Jurkat, Clone E6-1 (cell line): ENCODE measurements around the gene DCPS.
"Not testable (repeated sequence)": the region's sequence is repeated elsewhere in the genome, so short reads cannot be mapped to it uniquely, and the experiment has no call there.

ENCODE experiments used
- DNase-seq: peaks from one replicate; pipeline ENCODE4 v3.0.0-alpha.2; 2011; ENCODE audit warnings: low read depth, low spot score
- H3K4me3 ChIP-seq: 2 replicates; pipeline ENCODE4 v1.5.1; 2011; ENCODE audit warnings: mild to moderate bottlenecking, low read length, control low read depth, moderate library complexity

The DCPS gene

DNA sequence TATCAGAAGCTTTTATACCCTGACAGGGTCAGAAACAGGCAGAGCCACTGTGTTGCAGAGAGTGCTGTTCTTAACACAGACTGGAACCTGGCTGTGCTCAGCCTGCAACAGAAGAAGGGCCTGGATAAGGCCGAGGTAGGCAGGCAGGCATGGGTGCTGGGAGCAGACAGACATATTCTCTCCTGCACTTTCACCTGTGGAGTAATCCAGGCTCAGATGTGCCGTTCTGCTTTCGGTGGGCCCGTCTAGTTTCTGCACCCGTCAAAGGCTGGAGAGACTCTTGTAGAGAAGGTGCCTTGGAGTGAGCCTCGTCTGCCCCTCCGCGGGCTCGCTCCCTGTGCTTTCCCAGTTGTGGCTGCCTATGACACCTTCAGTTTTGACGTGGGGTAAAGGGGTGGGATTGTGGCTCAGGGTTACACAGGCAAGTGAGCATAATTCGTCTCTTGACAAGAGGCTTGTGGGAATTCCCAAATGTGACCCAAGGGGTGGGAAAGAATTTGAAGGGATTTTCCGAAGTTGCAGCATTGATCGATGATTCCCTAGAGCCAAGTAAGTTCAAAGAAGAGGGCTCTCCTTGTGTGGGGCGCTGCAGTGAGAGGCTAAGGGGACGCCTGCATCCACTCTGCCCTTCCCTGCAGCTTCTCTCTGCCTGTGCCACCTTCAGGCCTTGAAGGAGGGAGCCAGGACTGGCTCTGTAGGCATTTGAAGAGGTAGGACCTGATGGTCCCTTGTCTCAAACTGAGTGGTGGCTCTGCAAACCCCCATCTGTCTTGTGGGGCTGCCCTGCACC, 35.4 kb downstream of the DCPS start:
- no peak for DNase-seq
- no peak overlapping the region for H3K4me3 ChIP-seq

DNA sequence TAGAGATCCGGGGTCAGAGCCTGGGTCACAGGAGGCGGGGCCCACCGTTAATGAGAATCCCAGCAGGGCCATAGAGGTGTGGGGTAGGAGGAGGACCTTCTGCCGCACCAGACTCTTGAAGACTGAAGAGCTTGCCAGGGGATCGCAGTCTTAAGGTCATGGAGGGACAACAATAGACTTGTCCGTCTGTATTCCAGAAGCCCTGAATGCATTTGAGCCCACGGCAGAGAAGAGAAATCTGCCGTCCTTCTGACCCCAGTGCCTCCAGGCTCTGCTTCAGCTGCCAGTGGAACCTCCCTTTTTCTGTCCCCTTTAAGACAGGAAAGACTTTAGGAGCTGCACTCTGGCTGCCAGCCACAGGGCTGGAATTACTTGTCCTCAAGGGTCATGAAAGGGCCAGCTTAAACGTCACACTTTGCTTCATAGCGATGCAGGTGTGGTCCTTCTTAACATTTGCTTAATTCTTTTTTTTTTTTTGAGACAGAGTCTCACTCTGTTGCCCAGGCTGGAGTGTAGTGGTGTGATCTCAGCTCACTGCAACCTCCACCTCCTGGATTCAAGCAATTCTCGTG, 36.1 kb downstream of the DCPS start:
- DNase-seq, result no peak
- no peak overlapping the region for H3K4me3 ChIP-seq

DNA sequence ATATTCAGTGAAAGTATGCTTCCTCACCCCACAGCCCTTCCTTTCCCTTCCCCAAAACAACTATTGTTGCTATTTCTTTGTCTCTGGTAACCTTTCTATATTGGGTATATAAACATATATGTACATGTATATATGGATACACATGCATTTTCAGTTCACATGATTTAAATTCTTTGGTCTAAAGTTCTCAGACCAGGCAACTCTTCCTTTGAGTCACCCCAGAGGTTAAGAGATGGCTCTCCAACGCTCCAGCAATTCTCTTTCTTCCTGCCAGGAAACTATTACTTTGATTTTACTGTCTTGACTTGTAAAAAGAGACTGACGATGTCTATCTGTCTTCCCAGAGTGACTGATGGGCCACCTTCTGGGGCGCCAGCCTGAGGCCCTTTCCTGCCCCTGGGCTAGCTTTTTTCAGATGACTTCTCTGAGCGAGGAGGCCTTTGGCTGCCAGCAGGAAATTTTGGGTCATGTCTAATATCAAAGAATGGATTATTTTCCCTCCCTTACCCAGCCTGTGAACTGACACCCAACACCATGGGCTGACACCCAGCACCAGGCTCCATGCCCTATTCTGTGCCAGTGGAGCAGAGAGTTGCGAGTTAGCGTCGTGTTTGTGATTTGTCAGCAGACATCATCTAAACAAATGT, 37.2 kb downstream of the DCPS start:
- DNase-seq, result no peak
- H3K4me3 ChIP-seq, result no peak overlapping the region

DNA sequence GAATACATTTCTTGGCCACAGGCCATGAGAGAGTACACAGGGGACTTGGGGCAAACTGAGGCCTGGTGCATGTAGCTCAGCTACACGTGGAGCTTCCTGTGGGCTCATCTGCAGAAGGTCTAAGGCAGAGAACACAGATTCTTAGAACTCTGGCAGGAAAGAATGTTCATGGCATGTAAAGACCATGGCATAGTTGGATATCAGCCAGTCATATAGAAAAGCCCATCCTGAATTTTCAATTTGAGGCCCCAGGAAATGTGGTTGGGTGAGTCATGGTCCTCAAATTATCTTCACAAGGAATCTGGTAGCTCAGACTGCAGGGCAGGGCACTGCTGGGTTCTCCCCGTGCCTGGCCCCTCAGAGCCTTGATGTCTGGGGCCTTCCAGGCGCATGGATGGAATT, 37.9 kb downstream of the DCPS start:
- DNase-seq, result no peak
- H3K4me3 ChIP-seq, result no peak overlapping the region

DNA sequence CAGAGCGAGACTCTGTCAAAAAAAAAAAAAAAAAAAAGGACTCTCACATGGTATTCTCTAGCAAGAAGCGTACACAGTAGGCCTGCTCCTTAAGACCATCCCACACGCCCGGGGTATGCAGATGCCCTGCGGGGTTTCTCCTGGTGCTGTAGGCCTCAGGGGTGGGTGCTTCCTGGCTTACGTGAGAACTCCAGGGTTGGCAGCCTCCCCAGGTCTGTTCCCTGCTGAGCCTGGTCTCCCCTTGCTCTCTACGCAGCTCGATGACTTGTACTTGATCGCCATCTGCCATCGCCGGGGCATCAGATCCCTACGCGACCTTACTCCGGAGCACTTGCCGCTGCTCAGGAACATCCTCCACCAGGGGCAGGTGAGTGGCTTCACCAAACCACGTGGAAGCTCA, 39.2 kb downstream of the DCPS start:
- DNase-seq, result no peak
- H3K4me3 ChIP-seq, result no peak overlapping the region

DNA sequence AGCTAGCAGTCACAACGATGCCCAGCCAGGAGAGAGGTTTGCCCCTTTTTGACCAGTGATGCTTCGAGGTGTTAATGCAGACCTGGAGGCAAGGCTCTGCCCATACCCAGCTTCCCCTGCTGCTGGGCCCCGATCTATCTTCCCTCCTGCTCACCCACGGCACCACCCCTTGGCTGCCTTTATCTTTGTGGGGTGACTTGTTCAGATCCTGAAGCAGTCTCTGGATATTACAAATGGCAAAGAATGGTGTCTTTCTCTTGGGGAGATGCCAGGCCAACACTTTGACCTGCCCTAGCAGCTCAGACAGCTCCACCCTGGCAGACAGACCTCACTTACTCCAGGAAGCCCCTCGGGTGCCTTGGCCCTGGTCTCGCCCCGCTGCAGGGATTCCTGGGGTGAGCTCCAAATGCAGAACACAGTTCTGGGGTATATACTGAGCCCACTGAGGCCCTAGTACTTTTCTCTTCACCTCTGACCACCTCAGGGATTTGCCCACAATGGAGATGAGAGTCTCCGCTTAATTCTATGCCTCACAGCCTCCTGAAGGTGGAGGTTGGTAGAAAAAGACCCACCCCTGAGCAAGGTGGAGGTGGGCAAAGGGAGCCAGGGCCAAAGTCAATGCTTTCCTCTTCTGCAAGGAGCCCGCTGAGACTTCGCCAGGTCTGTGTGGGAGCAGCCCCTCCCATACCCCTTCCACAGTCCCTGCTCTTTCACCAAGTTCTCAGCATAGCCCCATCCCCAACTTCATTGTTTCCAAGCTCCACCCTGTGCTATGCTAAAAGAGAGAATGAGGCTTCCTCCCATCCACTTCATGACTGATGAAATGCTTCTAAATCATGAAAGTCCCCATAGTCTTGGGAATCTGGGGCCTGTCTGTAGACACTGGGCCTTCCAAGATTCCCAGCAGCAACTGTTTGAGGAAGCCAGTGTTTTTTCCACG, 40.6 kb downstream of the DCPS start:
- no peak for DNase-seq
- no peak overlapping the region for H3K4me3 ChIP-seq

DNA sequence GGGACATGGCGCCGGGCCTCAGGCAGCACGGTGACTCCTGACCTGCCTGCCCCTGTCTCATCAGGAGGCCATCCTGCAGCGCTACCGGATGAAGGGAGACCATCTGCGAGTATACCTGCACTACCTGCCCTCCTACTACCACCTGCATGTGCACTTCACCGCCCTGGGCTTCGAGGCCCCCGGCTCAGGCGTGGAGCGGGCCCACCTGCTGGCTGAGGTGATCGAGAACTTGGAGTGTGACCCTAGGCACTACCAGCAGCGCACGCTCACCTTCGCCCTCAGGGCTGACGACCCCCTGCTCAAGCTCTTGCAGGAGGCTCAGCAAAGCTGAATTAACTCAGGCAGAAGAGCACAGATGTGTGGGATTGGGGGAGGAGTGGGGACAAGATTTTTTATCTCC, 41.4 kb downstream of the DCPS start:
- H3K4me3 ChIP-seq, result no peak overlapping the region
- DNase-seq, result no peak

DNA sequence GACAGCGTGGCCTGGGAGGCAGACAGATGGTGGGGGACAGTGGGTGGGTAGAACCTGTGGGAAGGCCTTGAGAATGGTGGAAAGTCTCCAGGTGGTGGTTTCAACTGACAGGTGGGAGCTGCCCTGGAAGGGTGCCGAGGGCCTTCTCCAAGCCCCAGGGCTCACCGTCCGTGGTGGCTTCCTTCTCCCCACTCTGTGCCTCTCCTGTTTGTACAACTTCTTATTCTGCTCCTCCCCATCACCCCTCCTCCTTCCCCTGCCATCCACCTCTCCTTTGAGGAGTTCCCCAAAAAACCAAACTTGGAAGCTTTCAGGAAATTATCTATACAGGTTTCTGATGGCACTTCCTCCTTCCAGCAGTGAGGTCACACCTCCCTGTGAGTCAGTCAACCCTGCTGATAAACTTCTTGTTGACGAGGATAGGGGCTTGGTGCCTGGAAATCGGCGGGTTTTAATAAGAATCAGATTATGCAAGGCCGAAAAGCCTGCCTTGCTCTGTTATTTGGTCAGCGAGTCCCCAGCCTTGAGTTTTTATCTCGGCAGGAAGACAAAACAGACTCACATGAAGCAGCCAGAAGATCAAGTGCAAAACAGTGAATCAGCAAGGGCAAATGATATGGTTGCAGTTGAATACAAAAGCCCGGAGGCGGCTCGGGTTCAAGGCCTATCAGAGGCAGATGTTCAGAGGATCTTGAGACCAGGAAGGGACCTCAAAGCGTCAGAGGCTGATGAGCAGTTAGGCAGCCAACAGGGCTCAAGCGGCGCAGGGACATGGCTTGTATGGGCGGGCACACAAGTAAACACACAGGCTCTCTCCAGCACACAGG, 42.1 kb downstream of the DCPS start:
- no peak for DNase-seq
- H3K4me3 ChIP-seq, result no peak overlapping the region

DNA sequence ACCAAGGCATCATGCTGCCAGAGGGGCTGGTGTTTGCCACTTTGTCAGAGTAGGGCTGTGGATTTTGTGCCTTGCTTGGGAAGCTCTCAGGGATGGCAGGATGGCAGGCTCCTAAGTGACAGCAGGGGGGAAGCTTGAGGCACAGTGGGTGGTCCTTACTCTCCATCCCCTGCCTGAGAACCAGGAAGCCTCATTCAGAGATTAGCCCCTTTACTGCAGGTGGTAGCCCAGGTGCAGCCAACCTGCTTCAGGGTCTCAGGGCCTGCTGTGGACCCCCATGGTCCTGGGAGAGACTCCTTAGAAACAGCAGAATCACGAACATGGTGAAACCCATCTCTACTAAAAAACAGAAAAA, 42.7 kb downstream of the DCPS start:
- no peak for DNase-seq
- no peak overlapping the region for H3K4me3 ChIP-seq

DNA sequence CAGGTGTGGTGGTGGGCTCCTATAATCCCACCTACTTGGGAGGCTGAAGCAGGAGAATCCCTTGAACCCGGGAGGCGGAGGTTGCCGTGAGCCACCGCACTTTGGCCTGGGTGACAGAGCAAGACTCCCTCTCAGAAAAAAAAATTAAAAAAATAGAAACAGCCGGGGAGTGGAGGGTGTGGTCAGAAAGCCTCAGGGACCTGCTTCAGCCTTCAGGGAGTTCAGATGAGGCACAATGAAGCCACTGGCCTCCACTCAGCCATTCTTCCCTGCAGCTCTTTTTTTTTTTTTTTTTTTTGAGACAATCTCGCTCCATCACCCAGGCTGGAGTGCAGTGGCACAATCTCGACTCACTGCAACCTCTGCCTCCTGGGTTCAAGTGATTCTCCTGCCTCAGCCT, 43.1 kb downstream of the DCPS start:
- not testable (repeated sequence) for DNase-seq, H3K4me3 ChIP-seq

DNA sequence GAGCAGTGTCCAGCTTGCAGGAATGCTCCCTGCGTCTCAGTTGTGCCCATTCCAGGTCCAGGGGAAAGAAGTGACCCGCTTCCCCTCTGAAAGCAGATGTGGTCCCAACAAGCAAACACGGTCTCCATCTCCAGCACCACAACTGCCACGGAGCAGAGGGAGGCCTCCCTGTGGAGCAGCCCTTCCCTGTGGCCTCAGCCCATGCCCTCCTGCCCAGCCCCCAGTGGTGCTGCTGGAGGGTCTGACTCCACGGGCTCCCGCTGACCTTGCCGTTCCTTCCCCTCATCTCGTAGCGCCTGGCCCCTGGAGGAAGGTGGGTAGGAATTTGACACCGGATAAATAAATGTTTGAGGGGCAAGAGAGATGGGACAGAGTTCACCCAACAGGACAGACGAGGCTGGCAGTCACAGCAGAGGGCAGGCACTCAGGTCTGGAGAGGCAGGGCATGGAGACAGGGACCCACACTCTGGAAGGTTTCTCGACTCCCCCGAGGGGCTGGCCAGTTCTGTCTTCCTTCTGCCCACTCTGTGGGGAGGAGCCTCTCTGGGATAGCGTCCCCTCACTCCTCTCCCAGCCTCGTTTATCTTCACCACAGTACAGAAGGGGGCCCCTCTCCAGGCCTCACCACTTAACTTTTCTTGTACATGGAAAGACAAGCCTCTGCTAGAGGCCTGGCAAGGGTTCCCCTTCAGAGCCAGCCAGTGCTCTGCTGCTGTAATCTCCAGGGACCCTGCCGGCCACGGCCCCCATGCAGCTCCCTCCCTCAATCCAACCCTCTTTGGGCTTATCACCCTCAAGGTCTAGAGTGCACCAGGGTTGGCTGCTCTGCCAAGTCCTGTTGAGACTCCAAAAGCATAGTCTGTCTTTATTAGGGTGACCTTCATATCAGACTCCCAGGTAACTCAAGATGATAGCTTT, 44.1 kb downstream of the DCPS start:
- no peak overlapping the region for H3K4me3 ChIP-seq
- DNase-seq, result no peak

DNA sequence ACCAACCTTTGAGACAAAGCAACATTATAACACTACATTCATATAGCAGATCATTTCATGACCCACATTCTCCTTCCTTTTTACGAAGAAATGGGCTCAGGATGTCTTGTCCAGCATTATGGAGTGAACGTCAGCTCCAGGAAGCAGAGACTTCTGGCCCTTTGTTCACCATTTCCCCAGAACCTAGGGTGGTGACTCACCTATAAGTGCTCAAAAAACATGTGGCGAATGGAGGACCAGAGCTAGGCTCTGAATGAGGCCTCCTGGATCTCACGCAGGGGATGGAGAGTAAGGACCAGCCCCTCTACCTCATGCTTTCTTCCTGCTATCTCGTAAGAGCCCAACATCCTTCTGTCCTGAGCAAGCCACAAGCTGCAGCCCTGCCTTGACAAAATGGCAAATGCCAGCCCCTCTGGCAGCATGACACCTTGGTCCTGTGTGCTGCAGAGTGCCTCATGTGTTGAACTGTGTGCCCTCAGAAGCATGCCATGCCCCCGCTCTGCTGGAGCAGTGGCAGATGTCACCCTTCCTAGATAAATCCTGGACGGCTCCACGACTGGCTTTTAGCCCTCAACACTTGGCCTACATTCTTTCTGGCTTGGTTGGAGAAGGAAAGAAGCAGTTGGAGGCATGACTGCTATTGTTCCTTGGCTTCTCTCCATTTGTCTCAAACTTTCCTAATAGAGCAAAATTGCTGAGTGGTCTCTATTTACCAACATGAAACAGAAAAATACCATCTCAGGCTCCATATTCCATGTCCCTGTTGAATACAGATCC, 45.1 kb downstream of the DCPS start:
- no peak for DNase-seq
- H3K4me3 ChIP-seq, result no peak overlapping the region

DNA sequence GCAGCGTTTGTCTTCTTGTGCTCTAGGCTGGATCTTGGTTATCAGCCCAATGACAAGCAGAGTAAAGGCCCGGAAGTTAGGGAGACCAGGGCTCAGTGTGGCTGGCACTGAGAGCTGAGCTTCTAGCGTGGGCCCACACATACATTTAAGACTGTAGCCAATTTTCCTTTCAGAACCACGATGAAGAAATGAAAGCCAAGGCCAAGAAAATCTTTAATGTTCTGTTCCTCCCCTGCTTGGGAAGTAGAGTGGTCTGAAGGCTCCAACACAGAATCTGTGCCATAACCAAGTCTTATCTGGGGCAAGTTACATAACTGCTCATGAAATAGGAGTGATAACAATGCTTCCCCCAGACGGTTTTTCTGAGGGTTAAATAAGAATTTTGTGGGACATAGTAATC, 47.0 kb downstream of the DCPS start:
- no peak overlapping the region for H3K4me3 ChIP-seq
- DNase-seq, result no peak

DNA sequence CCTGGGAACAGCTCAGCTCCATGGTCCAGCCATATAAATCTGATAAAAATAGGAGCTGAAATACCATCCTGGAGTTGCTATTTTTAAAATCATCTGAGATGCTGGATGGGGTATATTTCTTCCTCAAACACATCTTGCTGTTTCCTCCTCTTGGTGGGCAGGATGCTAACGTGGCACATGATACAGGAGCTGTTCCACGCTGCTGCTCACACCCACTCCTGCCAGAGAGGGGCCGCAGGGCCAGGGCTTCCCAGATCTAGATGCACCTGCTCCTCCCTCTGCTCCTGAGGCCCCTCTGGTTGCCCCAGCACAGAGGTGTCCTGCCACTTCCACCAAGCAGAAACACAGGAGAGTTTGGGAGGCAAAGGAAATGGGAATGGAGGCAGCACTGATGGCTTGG, 48.3 kb downstream of the DCPS start:
- H3K4me3 ChIP-seq, result no peak overlapping the region
- no peak for DNase-seq

DNA sequence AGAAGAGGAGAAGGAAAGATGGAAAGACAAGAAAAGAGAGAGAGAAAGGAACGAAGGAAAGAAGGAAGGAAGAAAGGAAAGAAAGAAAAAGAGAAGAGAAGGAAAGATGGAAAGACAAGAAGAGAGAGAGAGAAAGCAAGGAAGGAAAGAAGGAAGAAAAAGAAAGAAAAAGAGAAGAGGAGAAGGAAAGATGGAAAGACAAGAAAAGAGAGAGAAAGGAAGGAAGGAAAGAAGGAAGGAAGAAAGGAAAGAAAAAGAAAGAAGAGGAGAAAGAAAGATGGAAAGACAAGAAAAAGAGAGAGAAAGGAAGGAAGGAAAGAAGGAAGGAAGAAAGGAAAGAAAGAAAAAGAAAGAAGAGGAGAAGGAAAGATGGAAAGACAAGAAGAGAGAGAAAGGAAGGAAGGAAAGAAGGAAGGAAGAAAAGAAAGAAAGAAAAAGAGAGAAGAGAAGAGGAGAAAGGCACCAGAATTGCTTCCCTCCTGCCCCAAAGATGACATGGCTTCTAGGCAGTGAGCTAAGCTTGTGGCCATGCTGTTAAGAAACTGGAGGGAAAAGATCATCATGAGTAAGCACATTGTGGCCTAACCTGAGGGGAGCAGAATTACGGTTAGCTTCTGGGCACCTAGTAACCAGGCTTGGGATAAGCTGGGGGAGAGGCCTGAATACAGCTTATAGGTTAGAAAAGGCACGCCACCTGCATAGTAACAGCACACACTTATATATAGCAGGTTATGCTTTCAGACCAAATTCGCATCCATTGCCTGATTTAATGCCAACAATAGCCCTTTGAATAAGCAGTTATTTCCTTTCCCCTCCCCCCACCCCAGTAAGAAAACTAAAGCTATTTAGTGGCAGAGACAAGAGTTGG, 49.3 kb downstream of the DCPS start:
- H3K4me3 ChIP-seq, result peak overlapping the region; percentile 37
- DNase-seq, result peak; percentile 64

DNA sequence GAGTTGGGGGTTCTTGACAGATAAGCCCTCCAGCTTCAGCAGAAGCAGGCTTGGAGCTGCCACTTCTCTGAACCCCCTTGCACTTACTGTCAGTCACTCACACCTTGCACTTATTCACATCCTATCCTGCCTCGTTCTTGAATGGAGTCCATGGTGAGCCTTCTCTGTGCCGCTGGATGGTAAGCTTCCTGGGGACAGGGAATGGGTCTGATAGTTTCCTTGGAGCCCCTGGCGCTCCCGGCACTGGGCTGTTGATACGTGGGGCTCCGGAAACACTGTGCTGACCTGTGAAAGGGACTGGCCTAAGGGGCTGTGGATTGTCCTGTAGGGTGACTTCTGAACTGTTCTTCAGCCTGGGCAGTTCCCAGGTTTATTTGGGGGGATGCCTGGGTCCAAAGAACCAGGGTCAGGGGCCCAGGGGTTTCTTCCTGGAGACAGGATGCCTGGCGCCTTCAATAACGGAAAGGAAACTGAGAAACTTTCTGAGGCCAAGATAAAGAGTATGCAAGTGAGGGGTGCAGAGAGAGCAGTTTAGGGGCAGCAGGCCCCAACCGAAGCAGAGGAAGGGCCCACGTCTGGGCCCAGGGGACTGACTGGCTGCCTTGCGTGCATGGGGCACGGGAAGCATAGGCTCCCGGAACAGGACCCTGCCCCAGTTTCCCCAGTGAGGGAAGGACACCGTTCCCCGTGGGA, 50.9 kb downstream of the DCPS start:
- DNase-seq, result peak; percentile 30
- H3K4me3 ChIP-seq, result peak overlapping the region; percentile 96
